Spinal cord (tissue), 10 donors: ENCODE measurements around the gene LDLRAD4. TPM values are rescaled to one million over a fixed set of nuclear protein-coding genes. Genes with fewer than 3 reads are reported as not detected.

Source experiments
- DNase-seq, 6 donors: peaks; one replicate each; pipeline versions ENCODE4 v3.0.0 to v3.0.0-alpha.2; 2013 to 2015; ENCODE audit warnings: low spot score in 6 of 6, low read depth in 4 of 6
- H3K27ac ChIP-seq: one replicate; pipeline ENCODE4 v1.5.1; 2013; ENCODE audit warnings: low read depth, low read length, control low read depth
- H3K27me3 ChIP-seq: one replicate; pipeline ENCODE4 v1.6.1; 2013; ENCODE audit warnings: low read length; ENCODE audit not compliant: control insufficient read depth, insufficient read depth
- H3K36me3 ChIP-seq: one replicate; pipeline ENCODE4 v1.6.1; 2013; ENCODE audit warnings: low read length; ENCODE audit not compliant: control insufficient read depth, insufficient read depth
- H3K4me1 ChIP-seq: one replicate; pipeline ENCODE4 v1.6.1; 2013; ENCODE audit warnings: low read length; ENCODE audit not compliant: control insufficient read depth, insufficient read depth
- H3K4me3 ChIP-seq: one replicate; pipeline ENCODE4 v1.5.1; 2013; ENCODE audit warnings: low read depth, low read length, control low read depth
- H3K9me3 ChIP-seq: one replicate; pipeline ENCODE4 v1.6.1; 2013; ENCODE audit warnings: low read length; ENCODE audit not compliant: control insufficient read depth, insufficient read depth
- WGBS: methylation state at CpG from one replicate; pipeline ENCODE4 v1.1.5; 2013; ENCODE audit warnings: missing lambda C conversion rate; ENCODE audit not compliant: insufficient coverage; 5-methylcytosine and 5-hydroxymethylcytosine counted together
- polyA plus RNA-seq, 2 donors: library from polyadenylated mRNA; unstranded; fragments of 120-200 nt; gene quantifications; one replicate each; pipeline ENCODE4 v1.2.1, GENCODE V29; 2013; ENCODE audit not compliant: insufficient read length in 2 of 2
- total RNA-seq, 2 donors: library from RNA; depleted of rRNA in 1 of 2; stranded (reverse); fragments of 120-200 nt in 1 of 2; fragments of >200 nt in 1 of 2; gene quantifications; one replicate each; pipeline versions ENCODE4 v1.2.3 to v1.2.4, GENCODE V29; 2013 to 2014
- donor health status: healthy.

Gene LDLRAD4
- total and polyA plus RNA-seq, 4 donors = 26.7 to 67.7 (median 38.5) TPM

- Histone ChIP-seq H3K9me3 (no peaks in the 10 kb centered on the region), H3K27me3 (no peaks in the 10 kb centered on the region), H3K4me1 (peaks cover 32% of the 10 kb centered on the region), H3K27ac (no peak overlapping the region), H3K36me3 (peaks cover 6% of the 10 kb centered on the region), H3K4me3 (no peak overlapping the region)
- WGBS = 71% methylated on average over 23 of the region's 27 CpGs
- no peak for DNase-seq
Measured at GRCh38 chr18:13583576-13584550, 365.3 kb downstream of the LDLRAD4 start.

- Histone ChIP-seq H3K4me1 (peaks cover 30% of the 10 kb centered on the region), H3K4me3 (no peak overlapping the region), H3K36me3 (peaks cover 6% of the 10 kb centered on the region), H3K27ac (no peak overlapping the region), H3K9me3 (no peaks in the 10 kb centered on the region), H3K27me3 (no peaks in the 10 kb centered on the region)
- peak in 2 of 6 donors; percentile 31 to 79 for DNase-seq
- 50% methylated on average over 11 of the region's 11 CpGs for WGBS
Measured at GRCh38 chr18:13584825-13585224, 366.3 kb downstream of the LDLRAD4 start.

GRCh38 chr18:13585379-13586153 lies 367.0 kb downstream of the LDLRAD4 start:
- DNase-seq = no peak
- H3K4me3 ChIP-seq = no peak overlapping the region
- H3K27ac ChIP-seq = no peak overlapping the region
- no peaks in the 10 kb centered on the region for H3K9me3 ChIP-seq
- H3K36me3 ChIP-seq = peaks cover 9% of the 10 kb centered on the region
- 67% methylated on average over 1 of the region's 4 CpGs for WGBS
- H3K27me3 ChIP-seq = no peaks in the 10 kb centered on the region
- H3K4me1 ChIP-seq = peaks cover 26% of the 10 kb centered on the region

GRCh38 chr18:13587001-13587400 lies 368.4 kb downstream of the LDLRAD4 start:
- no peaks in the 10 kb centered on the region for H3K27me3 ChIP-seq
- H3K4me1 ChIP-seq = peaks cover 21% of the 10 kb centered on the region
- DNase-seq = no peak
- no peaks in the 10 kb centered on the region for H3K9me3 ChIP-seq
- peaks cover 9% of the 10 kb centered on the region for H3K36me3 ChIP-seq
- H3K27ac ChIP-seq = no peak overlapping the region
- no CpG with 5 or more reads among the region's 1 CpG for WGBS
- no peak overlapping the region for H3K4me3 ChIP-seq

- peaks cover 9% of the 10 kb centered on the region for H3K36me3 ChIP-seq
- peaks cover 16% of the 10 kb centered on the region for H3K4me1 ChIP-seq
- DNase-seq = no peak
- no peak overlapping the region for H3K27ac ChIP-seq
- no peak overlapping the region for H3K4me3 ChIP-seq
- H3K9me3 ChIP-seq = no peaks in the 10 kb centered on the region
- WGBS = 80% methylated on average over 2 of the region's 3 CpGs
- H3K27me3 ChIP-seq = no peaks in the 10 kb centered on the region
Measured at GRCh38 chr18:13587477-13587876, 368.9 kb downstream of the LDLRAD4 start.

GRCh38 chr18:13587937-13588336 lies 369.4 kb downstream of the LDLRAD4 start:
- peaks cover 9% of the 10 kb centered on the region for H3K36me3 ChIP-seq
- H3K27me3 ChIP-seq = no peaks in the 10 kb centered on the region
- peaks cover 14% of the 10 kb centered on the region for H3K4me1 ChIP-seq
- H3K27ac ChIP-seq = no peak overlapping the region
- no peaks in the 10 kb centered on the region for H3K9me3 ChIP-seq
- H3K4me3 ChIP-seq = no peak overlapping the region
- DNase-seq = no peak
- WGBS = no CpG with 5 or more reads among the region's 3 CpGs

GRCh38 chr18:13589316-13589715 lies 370.8 kb downstream of the LDLRAD4 start:
- 95% methylated on average over 4 of the region's 4 CpGs for WGBS
- no peaks in the 10 kb centered on the region for H3K9me3 ChIP-seq
- DNase-seq = no peak
- peaks cover 3% of the 10 kb centered on the region for H3K36me3 ChIP-seq
- H3K4me3 ChIP-seq = no peak overlapping the region
- H3K4me1 ChIP-seq = peaks cover 8% of the 10 kb centered on the region
- H3K27me3 ChIP-seq = no peaks in the 10 kb centered on the region
- no peak overlapping the region for H3K27ac ChIP-seq

GRCh38 chr18:13589943-13590342 lies 371.4 kb downstream of the LDLRAD4 start:
- Histone ChIP-seq H3K4me3 (no peak overlapping the region), H3K36me3 (peaks cover 3% of the 10 kb centered on the region), H3K27ac (no peak overlapping the region), H3K9me3 (no peaks in the 10 kb centered on the region), H3K4me1 (peaks cover 5% of the 10 kb centered on the region), H3K27me3 (no peaks in the 10 kb centered on the region)
- WGBS = 88% methylated on average over 9 of the region's 9 CpGs
- no peak for DNase-seq

- peaks cover 3% of the 10 kb centered on the region for H3K4me1 ChIP-seq
- DNase-seq = no peak
- H3K9me3 ChIP-seq = peaks cover 9% of the 10 kb centered on the region
- peaks cover 3% of the 10 kb centered on the region for H3K36me3 ChIP-seq
- H3K27ac ChIP-seq = no peak overlapping the region
- no peaks in the 10 kb centered on the region for H3K27me3 ChIP-seq
- 92% methylated on average over 1 of the region's 3 CpGs for WGBS
- H3K4me3 ChIP-seq = no peak overlapping the region
Measured at GRCh38 chr18:13592246-13592645, 373.7 kb downstream of the LDLRAD4 start.
